ENCODE results near the gene KIAA1549.

DNA sequence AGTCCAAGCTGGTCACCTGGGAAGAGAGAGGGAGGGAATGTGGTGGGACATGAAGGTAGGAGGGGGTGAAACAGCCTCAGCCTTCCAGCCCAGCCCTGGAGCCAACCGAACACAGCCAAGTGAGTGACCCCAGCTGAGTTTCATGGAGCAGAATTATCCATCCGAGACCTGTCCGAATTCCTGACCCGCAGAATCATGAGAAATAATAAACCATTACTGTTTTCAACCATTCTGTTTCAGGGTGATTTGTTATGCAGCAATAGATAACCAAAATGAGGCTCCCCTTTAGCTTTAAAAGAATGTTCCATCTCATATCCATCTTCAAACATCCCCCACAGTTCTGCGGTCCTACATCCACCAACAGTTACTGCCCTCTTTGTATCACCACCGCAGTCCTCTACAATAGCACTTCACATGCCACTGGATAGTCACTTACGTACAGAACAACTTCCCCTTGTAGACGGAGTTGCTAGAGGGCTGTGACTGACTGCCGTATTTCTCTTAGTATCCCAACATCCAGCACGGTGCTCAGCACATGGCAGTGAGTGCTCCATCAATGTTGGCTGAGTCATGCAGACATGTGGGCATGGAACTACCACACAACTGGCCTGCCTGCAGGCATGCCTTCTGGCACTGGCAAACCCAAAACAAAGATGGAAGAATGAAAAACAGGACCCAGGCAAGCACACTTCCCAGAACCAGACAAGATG, 18.5 kb downstream of the KIAA1549 start:
- TF ChIP-seq POLR2AphosphoS2 (IDR thresholded peaks at IDR 0.05; ENCODE audit: low read length) (no peak), PTBP1 (IDR thresholded peaks at IDR 0.05; ENCODE audit: low read depth, low read length) (no peak), IRF2 (CRISPR knock-in tag; IDR thresholded peaks at IDR 0.05) (no peak), CHD1 (IDR thresholded peaks at IDR 0.05; ENCODE audit: low read length) (no peak), RBM25 (IDR thresholded peaks at IDR 0.05; ENCODE audit: low read depth, low read length, severe bottlenecking) (no peak), CEBPB (tag; IDR thresholded peaks at IDR 0.05) (no peak), CAMTA2 (CRISPR knock-in tag; conservative IDR thresholded peaks at IDR 0.05) (no peak)
- TF ChIP-seq, protein P1, sequence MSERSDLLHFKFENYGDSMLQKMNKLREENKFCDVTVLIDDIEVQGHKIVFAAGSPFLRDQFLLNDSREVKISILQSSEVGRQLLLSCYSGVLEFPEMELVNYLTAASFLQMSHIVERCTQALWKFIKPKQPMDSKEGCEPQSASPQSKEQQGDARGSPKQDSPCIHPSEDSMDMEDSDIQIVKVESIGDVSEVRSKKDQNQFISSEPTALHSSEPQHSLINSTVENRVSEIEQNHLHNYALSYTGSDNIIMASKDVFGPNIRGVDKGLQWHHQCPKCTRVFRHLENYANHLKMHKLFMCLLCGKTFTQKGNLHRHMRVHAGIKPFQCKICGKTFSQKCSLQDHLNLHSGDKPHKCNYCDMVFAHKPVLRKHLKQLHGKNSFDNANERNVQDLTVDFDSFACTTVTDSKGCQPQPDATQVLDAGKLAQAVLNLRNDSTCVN (CRISPR knock-in tag; IDR thresholded peaks at IDR 0.05), result no peak
- TF ChIP-seq, protein P2, sequence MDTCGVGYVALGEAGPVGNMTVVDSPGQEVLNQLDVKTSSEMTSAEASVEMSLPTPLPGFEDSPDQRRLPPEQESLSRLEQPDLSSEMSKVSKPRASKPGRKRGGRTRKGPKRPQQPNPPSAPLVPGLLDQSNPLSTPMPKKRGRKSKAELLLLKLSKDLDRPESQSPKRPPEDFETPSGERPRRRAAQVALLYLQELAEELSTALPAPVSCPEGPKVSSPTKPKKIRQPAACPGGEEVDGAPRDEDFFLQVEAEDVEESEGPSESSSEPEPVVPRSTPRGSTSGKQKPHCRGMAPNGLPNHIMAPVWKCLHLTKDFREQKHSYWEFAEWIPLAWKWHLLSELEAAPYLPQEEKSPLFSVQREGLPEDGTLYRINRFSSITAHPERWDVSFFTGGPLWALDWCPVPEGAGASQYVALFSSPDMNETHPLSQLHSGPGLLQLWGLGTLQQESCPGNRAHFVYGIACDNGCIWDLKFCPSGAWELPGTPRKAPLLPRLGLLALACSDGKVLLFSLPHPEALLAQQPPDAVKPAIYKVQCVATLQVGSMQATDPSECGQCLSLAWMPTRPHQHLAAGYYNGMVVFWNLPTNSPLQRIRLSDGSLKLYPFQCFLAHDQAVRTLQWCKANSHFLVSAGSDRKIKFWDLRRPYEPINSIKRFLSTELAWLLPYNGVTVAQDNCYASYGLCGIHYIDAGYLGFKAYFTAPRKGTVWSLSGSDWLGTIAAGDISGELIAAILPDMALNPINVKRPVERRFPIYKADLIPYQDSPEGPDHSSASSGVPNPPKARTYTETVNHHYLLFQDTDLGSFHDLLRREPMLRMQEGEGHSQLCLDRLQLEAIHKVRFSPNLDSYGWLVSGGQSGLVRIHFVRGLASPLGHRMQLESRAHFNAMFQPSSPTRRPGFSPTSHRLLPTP (IDR thresholded peaks at IDR 0.05; ENCODE audit: borderline replicate concordance, extremely low read depth, insufficient read length), result no peak
- TF ChIP-seq, protein P3, sequence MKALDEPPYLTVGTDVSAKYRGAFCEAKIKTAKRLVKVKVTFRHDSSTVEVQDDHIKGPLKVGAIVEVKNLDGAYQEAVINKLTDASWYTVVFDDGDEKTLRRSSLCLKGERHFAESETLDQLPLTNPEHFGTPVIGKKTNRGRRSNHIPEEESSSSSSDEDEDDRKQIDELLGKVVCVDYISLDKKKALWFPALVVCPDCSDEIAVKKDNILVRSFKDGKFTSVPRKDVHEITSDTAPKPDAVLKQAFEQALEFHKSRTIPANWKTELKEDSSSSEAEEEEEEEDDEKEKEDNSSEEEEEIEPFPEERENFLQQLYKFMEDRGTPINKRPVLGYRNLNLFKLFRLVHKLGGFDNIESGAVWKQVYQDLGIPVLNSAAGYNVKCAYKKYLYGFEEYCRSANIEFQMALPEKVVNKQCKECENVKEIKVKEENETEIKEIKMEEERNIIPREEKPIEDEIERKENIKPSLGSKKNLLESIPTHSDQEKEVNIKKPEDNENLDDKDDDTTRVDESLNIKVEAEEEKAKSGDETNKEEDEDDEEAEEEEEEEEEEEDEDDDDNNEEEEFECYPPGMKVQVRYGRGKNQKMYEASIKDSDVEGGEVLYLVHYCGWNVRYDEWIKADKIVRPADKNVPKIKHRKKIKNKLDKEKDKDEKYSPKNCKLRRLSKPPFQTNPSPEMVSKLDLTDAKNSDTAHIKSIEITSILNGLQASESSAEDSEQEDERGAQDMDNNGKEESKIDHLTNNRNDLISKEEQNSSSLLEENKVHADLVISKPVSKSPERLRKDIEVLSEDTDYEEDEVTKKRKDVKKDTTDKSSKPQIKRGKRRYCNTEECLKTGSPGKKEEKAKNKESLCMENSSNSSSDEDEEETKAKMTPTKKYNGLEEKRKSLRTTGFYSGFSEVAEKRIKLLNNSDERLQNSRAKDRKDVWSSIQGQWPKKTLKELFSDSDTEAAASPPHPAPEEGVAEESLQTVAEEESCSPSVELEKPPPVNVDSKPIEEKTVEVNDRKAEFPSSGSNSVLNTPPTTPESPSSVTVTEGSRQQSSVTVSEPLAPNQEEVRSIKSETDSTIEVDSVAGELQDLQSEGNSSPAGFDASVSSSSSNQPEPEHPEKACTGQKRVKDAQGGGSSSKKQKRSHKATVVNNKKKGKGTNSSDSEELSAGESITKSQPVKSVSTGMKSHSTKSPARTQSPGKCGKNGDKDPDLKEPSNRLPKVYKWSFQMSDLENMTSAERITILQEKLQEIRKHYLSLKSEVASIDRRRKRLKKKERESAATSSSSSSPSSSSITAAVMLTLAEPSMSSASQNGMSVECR (CRISPR knock-in tag; IDR thresholded peaks at IDR 0.05), result no peak
- TF ChIP-seq, protein P4, sequence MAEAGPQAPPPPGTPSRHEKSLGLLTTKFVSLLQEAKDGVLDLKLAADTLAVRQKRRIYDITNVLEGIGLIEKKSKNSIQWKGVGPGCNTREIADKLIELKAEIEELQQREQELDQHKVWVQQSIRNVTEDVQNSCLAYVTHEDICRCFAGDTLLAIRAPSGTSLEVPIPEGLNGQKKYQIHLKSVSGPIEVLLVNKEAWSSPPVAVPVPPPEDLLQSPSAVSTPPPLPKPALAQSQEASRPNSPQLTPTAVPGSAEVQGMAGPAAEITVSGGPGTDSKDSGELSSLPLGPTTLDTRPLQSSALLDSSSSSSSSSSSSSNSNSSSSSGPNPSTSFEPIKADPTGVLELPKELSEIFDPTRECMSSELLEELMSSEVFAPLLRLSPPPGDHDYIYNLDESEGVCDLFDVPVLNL (CRISPR knock-in tag; IDR thresholded peaks at IDR 0.05; ENCODE audit: low read depth), result no peak
